ENCODE results near the gene MVB12A. TPM values are rescaled to one million over a fixed set of nuclear protein-coding genes. Genes with fewer than 3 reads are reported as not detected.

The MVB12A gene
- total and polyA plus RNA-seq, 2 experiments from 2014 or later, result 36.6 to 60.3 TPM

DNA sequence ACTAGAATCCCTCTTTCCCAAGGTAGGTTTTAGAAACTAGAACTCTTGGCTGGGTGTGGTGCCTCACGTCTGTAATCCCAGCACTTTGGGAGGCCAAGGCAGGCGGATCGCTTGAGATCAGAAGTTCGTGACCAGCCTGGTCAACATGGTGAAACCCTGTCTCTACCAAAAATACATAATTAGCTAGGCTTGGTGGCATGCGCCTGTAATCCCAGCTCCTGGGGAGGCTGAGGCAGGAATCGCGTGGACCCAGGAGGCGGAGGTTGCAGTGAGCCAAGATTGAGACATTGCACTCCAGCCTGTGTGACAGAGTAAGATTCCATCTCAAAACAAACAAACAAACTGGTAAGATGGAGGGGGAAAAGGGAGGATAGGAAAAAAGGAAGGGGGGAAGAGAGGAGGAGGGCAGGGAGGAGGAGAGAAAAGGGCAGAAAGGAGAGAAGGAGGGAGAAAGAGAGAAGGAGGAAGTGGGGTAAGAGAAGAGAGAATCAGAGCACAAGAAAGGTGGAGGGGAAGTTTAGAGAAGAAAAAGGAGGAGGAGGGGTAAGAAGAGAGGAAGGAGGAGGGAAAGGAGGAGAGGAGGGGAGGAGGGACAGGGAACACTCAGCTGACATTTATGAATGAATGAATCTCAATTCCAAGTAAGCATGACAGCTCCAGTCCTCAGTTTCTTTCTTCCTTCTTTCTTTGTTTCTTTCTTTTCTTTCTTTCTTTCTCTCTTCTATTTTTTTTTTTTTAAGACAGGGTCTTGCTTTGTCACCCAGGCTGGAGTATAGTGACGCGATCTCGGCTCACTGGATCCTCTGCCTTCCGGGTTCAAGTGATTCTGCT, 47.8 kb downstream of the MVB12A start:
- no peaks in the 10 kb centered on the region; the same call in 2 of the 3 replicates for H3K36me3 Mint-ChIP-seq (ENCODE audit: low read depth)
- H3K4me2 ChIP-seq, result no peak overlapping the region
- H2AFZ ChIP-seq, result no peak overlapping the region
- H3K4me3 ChIP-seq, result no peak overlapping the region
- H4K20me1 ChIP-seq (replicated peaks; ENCODE audit: insufficient read depth), result no peaks in the 10 kb centered on the region
- no peaks in the 10 kb centered on the region for H3K79me2 ChIP-seq (replicated peaks; ENCODE audit: insufficient read depth)
- H3K27me3 Mint-ChIP-seq (ENCODE audit: insufficient read depth, low read depth, poor library complexity), result peaks cover 12% of the 10 kb centered on the region
- ATAC-seq, result no peak
- peaks cover 12% of the 10 kb centered on the region for H3K4me1 ChIP-seq (ENCODE audit: insufficient read depth)
- H3K9me2 ChIP-seq (ENCODE audit: insufficient read depth), result no peaks in the 10 kb centered on the region
- H3K27ac ChIP-seq (ENCODE audit: low read depth), result no peak overlapping the region
- no peak overlapping the region for H3K27ac Mint-ChIP-seq
- H3K4me1 Mint-ChIP-seq, result peaks cover 23% of the 10 kb centered on the region
- H3K4me3 Mint-ChIP-seq, result peak overlapping the region; percentile 94; the same call in 1 of the 3 replicates
- peaks cover 24% of the 10 kb centered on the region for H3K27me3 ChIP-seq (ENCODE audit: insufficient read depth)
- H3K9me3 Mint-ChIP-seq, result no peaks in the 10 kb centered on the region
- no peaks in the 10 kb centered on the region for H3K36me3 ChIP-seq (ENCODE audit: insufficient read depth)
- 0 out of 2 replicates have a peak, but pooled peaks cover 6% of the 10 kb centered on the region for H3F3A ChIP-seq (replicated peaks; ENCODE audit: low read depth)
- DNase-seq (ENCODE audit: low spot score), result no peak
- no peak for TF ChIP-seq STAT1 (IDR thresholded peaks at IDR 0.05; ENCODE audit: unreplicated experiment)
- TF ChIP-seq EZH2 (IDR thresholded peaks at IDR 0.05; ENCODE audit: low read depth, unreplicated experiment), result no peak
- TF ChIP-seq, protein P1, sequence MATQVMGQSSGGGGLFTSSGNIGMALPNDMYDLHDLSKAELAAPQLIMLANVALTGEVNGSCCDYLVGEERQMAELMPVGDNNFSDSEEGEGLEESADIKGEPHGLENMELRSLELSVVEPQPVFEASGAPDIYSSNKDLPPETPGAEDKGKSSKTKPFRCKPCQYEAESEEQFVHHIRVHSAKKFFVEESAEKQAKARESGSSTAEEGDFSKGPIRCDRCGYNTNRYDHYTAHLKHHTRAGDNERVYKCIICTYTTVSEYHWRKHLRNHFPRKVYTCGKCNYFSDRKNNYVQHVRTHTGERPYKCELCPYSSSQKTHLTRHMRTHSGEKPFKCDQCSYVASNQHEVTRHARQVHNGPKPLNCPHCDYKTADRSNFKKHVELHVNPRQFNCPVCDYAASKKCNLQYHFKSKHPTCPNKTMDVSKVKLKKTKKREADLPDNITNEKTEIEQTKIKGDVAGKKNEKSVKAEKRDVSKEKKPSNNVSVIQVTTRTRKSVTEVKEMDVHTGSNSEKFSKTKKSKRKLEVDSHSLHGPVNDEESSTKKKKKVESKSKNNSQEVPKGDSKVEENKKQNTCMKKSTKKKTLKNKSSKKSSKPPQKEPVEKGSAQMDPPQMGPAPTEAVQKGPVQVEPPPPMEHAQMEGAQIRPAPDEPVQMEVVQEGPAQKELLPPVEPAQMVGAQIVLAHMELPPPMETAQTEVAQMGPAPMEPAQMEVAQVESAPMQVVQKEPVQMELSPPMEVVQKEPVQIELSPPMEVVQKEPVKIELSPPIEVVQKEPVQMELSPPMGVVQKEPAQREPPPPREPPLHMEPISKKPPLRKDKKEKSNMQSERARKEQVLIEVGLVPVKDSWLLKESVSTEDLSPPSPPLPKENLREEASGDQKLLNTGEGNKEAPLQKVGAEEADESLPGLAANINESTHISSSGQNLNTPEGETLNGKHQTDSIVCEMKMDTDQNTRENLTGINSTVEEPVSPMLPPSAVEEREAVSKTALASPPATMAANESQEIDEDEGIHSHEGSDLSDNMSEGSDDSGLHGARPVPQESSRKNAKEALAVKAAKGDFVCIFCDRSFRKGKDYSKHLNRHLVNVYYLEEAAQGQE (IDR thresholded peaks at IDR 0.05; ENCODE audit: unreplicated experiment), result no peak

DNA sequence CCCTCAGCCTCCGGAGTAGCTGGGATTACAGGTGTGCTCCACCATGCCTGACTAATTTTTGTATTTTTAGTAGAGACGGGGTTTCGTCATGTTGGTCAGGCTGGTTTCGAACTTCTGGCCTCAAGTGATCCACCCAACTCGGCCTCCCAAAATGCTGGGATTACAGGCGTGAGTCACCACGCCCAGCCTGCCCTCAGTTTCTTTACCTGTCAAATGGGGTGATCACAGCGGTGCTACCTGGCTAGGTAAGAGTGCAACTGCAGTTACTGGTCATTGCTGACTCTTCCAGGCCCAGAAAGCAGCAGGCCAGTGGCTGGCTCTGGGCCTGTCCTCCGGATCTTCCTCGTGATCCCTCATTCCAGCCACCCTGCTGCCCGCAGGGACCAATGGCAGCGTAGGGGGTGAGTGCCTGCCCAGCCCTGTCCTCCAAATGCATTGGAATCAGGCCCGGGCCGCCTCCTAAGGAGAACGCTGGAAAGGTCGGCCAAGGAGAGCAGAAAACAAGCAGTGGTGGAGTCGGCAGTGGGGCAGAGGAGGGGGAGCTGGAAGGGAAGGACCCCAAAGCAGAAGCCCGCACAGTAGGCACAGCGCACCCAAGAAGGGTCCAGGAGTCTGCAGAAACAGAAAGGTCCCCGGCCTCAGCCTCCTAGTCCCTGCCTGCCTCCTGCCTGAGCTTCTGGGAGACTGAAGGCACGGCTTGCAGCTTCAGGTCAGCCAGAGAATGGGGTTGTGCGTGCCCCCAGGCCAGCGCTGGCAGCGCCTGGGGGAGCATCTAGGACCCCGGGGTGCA, 48.6 kb downstream of the MVB12A start:
- Histone ChIP-seq H3K4me2 (peak overlapping the region; percentile 96), H3K4me3 (peak overlapping the region; percentile 92), H3K79me2 (replicated peaks; ENCODE audit: insufficient read depth) (no peaks in the 10 kb centered on the region), H4K20me1 (replicated peaks; ENCODE audit: insufficient read depth) (no peaks in the 10 kb centered on the region), H3K4me1 (ENCODE audit: insufficient read depth) (peaks cover 12% of the 10 kb centered on the region), H3F3A (replicated peaks; ENCODE audit: low read depth) (0 out of 2 replicates have a peak, but pooled peaks cover 6% of the 10 kb centered on the region), H3K36me3 (ENCODE audit: insufficient read depth) (no peaks in the 10 kb centered on the region), H3K27ac (ENCODE audit: low read depth) (no peak overlapping the region), H2AFZ (peak overlapping the region; percentile 98), H3K9me2 (ENCODE audit: insufficient read depth) (no peaks in the 10 kb centered on the region), H3K27me3 (ENCODE audit: insufficient read depth) (peaks cover 24% of the 10 kb centered on the region)
- peaks cover 23% of the 10 kb centered on the region for H3K4me1 Mint-ChIP-seq
- H3K36me3 Mint-ChIP-seq (ENCODE audit: low read depth), result no peaks in the 10 kb centered on the region; the same call in 2 of the 3 replicates
- peak overlapping the region; percentile 94 for H3K4me3 Mint-ChIP-seq
- peak overlapping the region; percentile 91 for H3K27ac Mint-ChIP-seq
- H3K9me3 Mint-ChIP-seq, result no peaks in the 10 kb centered on the region
- DNase-seq (ENCODE audit: low spot score), result peak; percentile 46
- H3K27me3 Mint-ChIP-seq (ENCODE audit: insufficient read depth, low read depth, poor library complexity), result peaks cover 14% of the 10 kb centered on the region
- no peak for ATAC-seq
- TF ChIP-seq JUNB (IDR thresholded peaks at IDR 0.05; ENCODE audit: unreplicated experiment) (no peak), ZNF114 (CRISPR knock-in tag; IDR thresholded peaks at IDR 0.05) (no peak), CREB1 (CRISPR knock-in tag; IDR thresholded peaks at IDR 0.05; ENCODE audit: low read depth) (no peak), EZH2 (IDR thresholded peaks at IDR 0.05; ENCODE audit: low read depth, unreplicated experiment) (no peak), POLR2AphosphoS5 (IDR thresholded peaks at IDR 0.05; ENCODE audit: low read depth) (no peak), NANOG (IDR thresholded peaks at IDR 0.05; ENCODE audit: borderline replicate concordance) (no peak), ZNF331 (CRISPR knock-in tag; IDR thresholded peaks at IDR 0.05; ENCODE audit: low read depth) (no peak), EZH2phosphoT487 (IDR thresholded peaks at IDR 0.05; ENCODE audit: unreplicated experiment) (no peak)
- TF ChIP-seq, protein P2, sequence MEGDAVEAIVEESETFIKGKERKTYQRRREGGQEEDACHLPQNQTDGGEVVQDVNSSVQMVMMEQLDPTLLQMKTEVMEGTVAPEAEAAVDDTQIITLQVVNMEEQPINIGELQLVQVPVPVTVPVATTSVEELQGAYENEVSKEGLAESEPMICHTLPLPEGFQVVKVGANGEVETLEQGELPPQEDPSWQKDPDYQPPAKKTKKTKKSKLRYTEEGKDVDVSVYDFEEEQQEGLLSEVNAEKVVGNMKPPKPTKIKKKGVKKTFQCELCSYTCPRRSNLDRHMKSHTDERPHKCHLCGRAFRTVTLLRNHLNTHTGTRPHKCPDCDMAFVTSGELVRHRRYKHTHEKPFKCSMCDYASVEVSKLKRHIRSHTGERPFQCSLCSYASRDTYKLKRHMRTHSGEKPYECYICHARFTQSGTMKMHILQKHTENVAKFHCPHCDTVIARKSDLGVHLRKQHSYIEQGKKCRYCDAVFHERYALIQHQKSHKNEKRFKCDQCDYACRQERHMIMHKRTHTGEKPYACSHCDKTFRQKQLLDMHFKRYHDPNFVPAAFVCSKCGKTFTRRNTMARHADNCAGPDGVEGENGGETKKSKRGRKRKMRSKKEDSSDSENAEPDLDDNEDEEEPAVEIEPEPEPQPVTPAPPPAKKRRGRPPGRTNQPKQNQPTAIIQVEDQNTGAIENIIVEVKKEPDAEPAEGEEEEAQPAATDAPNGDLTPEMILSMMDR (conservative IDR thresholded peaks at IDR 0.05; ENCODE audit: low read depth in 2 of 2), result no peak
- TF ChIP-seq, protein P1 (IDR thresholded peaks at IDR 0.05; ENCODE audit: unreplicated experiment), result no peak
- TF ChIP-seq, protein P3, sequence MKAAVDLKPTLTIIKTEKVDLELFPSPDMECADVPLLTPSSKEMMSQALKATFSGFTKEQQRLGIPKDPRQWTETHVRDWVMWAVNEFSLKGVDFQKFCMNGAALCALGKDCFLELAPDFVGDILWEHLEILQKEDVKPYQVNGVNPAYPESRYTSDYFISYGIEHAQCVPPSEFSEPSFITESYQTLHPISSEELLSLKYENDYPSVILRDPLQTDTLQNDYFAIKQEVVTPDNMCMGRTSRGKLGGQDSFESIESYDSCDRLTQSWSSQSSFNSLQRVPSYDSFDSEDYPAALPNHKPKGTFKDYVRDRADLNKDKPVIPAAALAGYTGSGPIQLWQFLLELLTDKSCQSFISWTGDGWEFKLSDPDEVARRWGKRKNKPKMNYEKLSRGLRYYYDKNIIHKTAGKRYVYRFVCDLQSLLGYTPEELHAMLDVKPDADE (IDR thresholded peaks at IDR 0.05), result no peak
